Measurements from ENCODE around the gene GRAMD1A.
"Not testable (repeated sequence)": the region's sequence is repeated elsewhere in the genome, so short reads cannot be mapped to it uniquely, and the experiment has no call there.

Gene GRAMD1A

DNA sequence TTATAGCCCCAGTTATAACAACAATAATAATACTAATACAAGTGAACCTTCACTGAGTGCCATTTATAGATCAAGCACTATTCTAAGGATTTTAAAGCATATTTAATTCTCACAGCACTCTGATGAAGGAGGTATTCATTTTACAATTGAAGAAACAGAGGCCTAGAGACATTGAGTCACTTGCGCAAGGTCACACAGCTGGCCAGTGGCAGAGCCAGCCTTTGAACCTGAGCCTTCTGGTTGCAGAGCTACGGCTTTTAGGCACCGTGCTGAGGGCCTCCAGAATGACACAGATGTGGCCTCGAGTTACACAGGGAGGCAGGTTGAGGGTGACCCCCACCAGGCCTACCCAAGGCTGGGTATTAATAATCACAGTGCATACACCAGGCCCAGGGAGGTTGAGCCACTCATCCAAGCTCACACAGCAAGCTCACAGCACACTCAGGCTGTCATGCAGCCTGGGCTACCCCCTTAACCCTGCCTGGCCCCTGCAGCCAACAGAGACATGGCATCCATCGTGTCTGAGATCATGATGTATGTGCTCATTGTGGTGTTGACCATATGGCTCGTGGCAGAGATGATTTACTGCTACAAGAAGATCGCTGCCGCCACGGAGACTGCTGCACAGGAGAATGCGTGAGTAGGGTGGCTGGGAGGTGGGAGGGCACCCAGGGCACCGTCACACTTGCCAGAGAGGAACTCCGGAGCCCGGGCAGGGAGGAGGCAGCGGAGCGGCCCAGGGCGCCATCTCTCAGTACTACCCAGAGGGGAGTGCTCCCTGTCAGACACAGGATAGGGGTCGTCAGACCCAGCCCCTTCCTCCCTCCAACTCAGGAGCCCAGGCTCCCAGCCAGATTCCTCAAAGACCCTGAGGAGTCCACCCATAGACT is 38.7 kb downstream of the GRAMD1A start:
- no peak for FAIRE-seq

- FAIRE-seq: no peak
Observed at GRCh38 chr19:35039881-35040825, 40.0 kb downstream of the GRAMD1A start.

DNA sequence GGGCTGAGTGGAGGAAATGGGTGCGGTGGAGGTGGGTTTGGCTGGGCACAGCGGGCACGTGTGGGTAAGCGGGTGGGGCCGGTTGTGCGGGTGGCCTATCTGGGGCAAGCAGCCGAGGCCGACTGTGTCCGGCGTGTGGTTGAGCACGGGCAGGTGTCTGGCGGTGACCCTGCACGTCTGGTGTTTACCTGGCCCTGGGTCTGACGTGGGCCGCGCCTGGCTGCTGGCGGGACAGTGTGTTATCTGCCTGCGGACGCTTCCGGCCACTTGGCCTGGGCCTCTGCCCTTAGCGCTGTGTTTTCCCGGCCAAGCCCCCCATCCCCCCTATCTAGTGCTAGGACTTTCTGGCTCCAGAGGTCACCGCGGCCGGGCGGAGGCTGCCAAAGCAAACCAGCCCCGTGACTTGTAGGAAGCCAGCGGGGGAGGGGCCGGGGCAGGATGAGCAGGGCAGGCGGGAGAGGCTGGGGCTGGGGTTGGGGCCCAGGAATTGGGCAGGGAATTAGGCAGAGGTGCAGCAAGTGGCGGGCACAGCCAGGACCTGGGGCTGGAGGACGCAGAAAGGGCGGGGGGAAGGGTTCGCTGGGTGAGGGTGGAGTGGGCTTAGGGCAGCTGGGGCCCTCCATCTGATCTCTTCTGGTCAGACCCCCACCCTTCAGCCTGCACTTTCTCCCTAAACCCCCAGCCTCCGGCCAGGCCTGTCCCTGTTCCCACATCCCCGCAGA is 40.9 kb downstream of the GRAMD1A start:
- FAIRE-seq: no peak

DNA sequence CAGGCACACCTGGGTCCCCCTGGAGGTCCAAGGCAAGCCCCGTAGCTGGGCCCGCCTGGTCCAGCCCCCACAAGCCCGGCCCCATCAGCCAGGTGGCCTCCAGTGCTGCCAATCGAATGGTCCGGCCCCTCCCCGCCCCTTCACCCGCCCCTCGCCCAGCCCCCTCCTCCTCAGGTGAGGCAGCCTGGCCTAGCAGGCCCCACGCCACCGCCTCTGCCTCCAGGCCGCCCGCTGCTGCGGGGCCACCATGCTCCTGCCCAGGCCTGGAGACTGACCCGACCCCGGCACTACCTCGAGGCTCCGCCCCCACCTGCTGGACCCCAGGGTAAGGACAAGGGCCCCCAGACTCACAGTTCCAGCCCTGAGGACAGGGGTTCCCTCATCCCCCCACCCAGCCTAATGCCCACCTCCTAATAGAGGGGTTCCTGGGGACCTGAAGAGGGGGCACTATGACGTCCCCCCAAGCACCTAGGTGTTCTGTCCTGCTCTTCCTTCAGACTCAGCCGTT is 41.5 kb downstream of the GRAMD1A start, which contains the start of gene HPN:
HPN (plus strand) TSS at position 174 of the 508 bp plus-strand sequence. CDS start 786 bp downstream, outside the sequence.
- no peak for FAIRE-seq

DNA sequence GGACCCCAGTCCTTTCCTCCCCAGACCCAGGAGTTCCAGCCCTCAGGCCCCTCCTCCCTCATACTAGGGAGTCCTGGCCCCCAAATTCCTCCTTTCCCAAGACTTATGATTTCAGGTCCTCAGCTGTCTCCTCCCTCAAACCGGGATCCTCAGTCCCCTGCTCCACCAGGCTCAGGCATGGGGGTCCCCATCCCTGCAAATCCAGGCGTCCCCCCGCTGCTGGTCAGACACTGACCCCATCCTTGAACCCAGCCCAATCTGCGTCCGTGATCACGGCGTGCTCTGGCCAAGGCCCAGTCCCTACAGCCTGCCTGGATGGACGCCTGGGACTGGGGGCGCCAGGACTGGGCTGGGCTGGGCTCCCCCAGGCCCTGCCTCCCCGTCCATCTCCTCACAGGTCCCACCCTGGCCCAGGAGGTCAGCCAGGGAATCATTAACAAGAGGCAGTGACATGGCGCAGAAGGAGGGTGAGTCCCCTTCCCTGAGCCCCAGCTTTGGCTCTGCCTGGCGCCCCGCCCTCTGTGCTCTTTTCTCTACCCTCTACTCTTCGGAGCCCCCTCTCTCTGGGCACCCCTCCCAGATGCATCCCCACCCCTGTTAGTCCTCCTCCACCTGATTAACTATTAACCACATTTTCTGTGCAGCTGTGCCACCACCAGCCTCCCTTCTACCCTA is 42.1 kb downstream of the GRAMD1A start:
- no peak for FAIRE-seq

- no peak for FAIRE-seq
Observed at GRCh38 chr19:35042954-35043604, 43.0 kb downstream of the GRAMD1A start.

DNA sequence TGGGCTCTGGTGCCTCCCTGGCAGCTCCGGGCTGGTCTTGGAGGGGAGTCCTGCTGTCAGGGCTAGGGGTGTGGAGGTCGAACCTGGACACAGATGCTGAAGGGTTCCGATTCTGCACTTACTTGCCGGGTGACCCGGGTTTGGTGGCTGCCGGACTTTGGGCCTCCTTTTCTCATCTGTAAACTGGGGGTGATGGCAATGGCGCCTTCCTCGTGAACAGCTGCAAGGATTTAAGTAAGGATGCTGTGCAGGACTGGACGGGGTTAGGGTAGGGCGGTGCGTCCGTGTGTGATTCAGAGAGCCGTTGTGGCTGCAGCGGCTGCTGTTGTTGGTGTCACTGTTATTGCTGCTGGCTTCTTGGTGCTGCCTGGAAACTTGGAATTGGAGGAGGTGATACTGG is 43.8 kb downstream of the GRAMD1A start:
- no peak for FAIRE-seq

DNA sequence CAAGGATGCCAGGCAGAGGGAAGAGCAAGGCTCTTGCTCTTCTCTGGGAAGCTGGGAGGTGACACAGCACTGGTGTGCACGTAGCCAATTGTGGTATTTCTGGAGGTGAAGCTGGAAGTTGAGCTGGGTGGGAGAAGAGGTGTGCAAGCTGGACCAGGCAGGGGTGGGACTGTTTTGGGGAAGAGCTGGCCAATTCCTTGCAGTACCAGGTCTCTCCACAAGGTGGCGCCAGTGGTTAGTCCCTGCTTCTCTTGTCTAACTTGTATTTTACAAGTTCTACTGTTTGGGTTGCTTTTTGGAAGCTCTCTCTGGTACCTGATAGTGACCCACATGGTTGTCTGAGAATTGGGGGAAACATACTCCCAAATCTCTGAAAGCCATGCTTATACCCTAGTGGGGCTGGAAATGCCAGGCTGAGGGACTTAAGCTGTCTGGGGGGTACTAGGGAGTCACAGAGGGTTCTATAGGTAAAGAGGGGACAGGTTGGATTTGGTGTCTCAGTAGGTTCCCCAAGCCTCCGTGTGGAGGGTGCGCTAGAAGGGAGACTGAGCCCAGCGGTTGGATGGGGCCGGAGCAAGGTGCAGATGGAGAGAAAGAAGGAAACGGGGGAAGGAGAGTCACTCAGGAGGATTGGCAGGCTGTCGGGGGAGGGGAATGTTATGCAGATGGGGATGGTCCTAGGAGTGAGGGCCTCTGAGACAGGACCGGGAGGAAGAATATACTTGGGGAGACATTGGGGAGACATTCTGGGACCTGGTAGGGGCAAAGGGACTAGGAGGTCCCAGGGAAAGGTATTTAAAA is 44.4 kb downstream of the GRAMD1A start:
- FAIRE-seq: no peak

DNA sequence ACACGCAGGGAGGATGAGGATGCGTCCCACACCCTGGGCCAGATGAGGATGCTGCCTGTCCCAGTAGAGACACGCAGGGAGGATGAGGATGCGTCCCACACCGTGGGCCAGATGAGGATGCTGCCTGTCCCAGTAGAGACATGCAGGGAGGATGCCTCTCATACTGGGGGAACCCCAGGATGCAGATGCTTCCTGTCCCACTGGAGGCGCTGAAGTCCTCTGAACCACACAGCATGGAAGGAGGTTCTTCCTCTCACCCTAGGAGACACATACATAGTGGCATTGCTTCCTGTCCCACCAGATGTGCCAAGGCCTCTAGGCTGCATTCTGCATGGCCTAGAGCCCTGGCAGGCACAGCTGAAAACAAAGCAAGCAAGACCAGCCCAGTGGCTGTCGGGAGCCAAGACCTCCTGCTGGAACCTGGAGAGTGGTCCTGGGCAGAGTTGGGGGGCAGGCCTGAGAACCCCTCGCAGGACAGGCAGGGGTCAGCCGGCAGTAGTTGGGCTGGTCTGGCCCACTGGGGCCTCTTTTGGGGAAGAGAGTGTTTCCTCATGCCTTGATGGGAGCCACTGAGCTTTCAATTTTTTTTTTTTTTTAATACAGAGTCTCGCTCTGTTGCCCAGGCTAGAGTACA is 45.7 kb downstream of the GRAMD1A start:
- FAIRE-seq: no peak

DNA sequence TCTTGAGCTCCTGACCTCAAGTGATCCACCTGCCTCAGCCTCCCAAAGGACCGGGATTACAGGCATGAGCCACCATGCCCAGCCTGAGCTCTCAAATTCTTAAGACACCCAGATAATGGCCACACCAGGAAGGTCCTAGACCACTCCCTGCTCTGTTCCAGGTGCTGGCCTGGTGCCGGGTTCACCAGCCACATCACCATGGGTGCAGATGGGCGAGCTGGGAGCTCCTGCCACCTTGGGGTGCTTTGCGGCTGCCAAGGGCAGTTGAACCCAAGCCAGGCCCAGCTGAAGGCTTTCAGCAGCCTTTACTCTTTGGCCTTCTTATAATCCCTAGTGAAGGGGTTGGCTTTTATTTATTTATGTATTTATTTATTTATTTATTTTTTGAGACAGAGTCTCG is 46.3 kb downstream of the GRAMD1A start:
- no peak for FAIRE-seq

DNA sequence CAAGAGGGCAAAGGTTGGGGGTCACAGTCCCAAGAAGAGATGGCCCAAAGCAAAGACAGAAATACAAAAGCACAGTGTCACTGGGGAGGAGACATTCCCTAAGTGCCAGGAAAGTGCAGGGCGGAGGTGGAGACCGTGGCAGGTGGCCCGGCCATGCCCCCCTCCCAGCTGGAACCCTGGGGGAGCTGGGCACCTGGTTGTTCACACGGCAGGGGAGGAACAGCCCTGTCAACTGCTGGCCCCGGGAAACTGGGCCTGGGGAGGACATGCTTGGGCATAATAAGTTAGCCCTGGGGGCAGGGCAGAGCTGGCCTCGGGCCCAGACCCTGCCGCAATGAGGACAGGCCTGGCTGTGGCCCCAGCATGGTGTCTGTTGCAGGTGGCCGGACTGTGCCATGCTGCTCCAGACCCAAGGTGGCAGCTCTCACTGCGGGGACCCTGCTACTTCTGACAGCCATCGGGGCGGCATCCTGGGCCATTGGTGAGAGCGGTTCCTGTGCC is 48.8 kb downstream of the GRAMD1A start:
- no peak for FAIRE-seq

DNA sequence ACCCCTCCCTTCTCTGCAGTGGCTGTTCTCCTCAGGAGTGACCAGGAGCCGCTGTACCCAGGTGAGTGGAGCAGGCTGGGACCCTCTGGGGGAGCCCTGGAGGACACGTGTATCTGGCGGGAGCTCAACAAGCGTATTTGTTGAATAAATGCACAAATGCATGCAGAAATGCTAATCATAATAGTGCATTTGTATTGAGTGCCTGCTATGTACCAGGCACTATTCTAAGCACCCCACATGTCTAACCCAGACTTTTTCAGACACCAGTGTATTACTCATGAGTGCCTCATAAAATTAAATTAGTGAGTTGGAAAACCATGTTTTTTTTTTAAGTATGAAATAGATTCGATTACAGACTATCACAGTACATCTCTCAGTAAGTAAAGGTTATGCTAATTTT is 49.3 kb downstream of the GRAMD1A start:
- no peak for FAIRE-seq

GRCh38 chr19:35050662-35051061 is 50.5 kb downstream of the GRAMD1A start:
- not testable (repeated sequence) for FAIRE-seq

- FAIRE-seq: not testable (repeated sequence)
Observed at GRCh38 chr19:35051268-35051667, 51.1 kb downstream of the GRAMD1A start.

DNA sequence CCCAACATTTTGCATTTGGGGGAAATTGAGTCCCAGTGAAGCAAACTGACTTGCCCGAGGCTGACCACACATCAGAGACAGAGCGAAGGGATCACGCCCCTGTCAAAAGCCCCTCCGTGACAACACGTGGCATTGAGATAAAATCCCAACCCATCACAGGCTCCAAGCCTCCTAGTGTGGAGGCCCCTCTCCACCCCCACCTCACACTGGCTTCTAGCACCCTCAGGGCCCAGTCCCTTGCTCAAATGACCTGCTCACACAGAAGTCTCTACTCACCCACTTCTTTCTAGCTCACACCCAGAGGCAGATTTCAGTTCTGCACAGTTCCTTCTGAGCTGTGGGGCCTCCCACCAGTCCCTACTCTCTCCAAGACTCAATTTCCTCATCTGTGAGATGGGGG is 51.7 kb downstream of the GRAMD1A start:
- FAIRE-seq: no peak

GRCh38 chr19:35052599-35053190 is 52.6 kb downstream of the GRAMD1A start:
- no peak for FAIRE-seq

DNA sequence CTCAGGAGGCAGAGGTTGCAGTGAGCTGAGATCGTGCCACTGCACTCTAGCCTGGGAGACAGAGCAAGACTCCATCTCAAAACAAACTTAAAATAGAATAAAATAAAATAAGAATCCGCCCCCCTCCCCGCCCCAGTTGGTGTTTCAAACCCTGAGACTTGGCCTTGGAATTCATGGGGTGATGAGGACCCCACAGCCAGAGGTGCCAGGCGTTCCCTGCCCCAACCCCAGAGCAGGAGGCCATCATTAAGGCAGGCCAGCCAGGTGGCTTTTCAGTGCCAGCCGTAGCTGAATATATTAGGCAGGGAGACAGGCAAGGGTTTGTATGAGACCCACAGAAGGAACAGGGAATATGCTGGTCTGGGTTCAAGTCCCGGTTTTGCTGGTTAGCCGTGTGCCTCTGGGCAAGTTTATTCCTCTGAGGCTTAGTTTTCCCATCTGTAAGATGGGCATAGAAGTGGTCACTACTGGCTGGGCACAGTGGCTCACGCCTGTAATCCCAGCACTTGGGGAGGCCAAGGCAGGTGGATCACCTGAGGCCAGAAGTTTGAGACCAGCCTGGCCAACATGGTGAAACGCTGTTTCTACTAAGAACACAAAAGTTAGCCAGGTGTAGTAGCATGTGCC is 53.7 kb downstream of the GRAMD1A start:
- FAIRE-seq: no peak

DNA sequence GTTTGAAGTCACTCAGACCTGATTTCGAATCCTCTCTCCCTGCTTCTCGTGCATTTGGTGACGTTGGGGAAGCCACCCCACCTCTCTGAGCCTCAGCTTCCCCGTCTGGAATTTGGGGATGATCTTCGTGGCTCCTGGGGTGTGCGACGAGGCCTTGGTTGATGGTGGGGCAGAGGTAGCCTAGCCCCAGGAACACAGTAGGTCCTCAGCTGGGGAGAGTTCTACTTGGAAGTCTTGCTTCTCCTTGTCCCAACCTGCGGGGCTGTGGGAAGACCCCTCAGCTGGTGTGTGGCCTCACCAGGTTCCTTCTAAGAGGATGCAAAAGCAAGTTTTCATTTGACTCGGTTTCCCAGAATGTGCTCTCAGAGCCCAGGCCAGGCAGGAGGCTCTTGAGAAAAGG is 54.5 kb downstream of the GRAMD1A start:
- no peak for FAIRE-seq

DNA sequence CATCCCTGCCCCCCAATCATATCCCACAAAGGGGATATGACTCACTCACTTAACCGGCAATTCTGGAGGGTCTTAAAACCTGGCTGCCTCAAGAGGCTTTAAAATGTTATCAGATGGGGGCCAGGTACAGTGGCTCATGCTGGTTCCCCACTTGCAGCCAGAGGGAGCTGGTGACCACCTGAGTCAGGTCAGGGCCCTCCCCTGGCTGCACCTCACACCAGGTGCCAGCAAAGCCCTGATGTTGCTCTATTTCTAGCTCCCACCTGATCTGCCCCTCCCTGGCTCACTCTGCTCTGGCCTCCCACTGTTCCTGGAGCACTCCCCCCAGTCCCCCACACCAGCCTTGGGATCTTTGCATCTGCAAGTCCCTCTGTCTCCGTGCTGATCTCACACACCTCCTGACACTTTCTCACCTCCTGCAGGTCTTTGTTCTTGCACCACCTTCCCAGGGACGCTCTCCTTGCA is 55.6 kb downstream of the GRAMD1A start:
- FAIRE-seq: no peak
